ENCODE data around the gene AVEN.
A peak's percentile ranks its signal among the peaks of the same experiment; 100 is the strongest.

Gene AVEN

GRCh38 chr15:34047893-34048775, 9.1 kb upstream of the AVEN start:
- Histone ChIP-seq H3K4me3 (ENCODE audit: low read depth, low read length) (no peak overlapping the region), H3K36me3 (replicated peaks) (no peaks in the 10 kb centered on the region), H3K27me3 (replicated peaks) (no peaks in the 10 kb centered on the region), H3K27ac (peak overlapping the region; percentile 96)
- TF ChIP-seq CTCF (IDR thresholded peaks at IDR 0.05; ENCODE audit: low read depth, low read length, missing control alignments) = no peak
- DNase-seq = peak; percentile 63
- in situ Hi-C loops (cut with HindIII; ENCODE audit: low pct_ligation_motif_present, low sequenced_read_pairs) = no loop called here

- DNase-seq = no peak
- in situ Hi-C loops (cut with HindIII; ENCODE audit: low pct_ligation_motif_present, low sequenced_read_pairs) = no loop called here
- Histone ChIP-seq H3K27ac (no peak overlapping the region), H3K4me3 (ENCODE audit: low read depth, low read length) (no peak overlapping the region), H3K36me3 (replicated peaks) (no peaks in the 10 kb centered on the region), H3K27me3 (replicated peaks) (no peaks in the 10 kb centered on the region)
- TF ChIP-seq CTCF (IDR thresholded peaks at IDR 0.05; ENCODE audit: low read depth, low read length, missing control alignments) = no peak
These were observed 7.6 kb upstream of the AVEN start for GRCh38 chr15:34046471-34047145.

GRCh38 chr15:34043813-34044212, 4.8 kb upstream of the AVEN start:
- in situ Hi-C loops (cut with HindIII; ENCODE audit: low pct_ligation_motif_present, low sequenced_read_pairs) = no loop called here
- no peak for TF ChIP-seq CTCF (IDR thresholded peaks at IDR 0.05; ENCODE audit: low read depth, low read length, missing control alignments)

GRCh38 chr15:34043391-34043790, 4.4 kb upstream of the AVEN start:
- DNase-seq = no peak
- TF ChIP-seq CTCF (IDR thresholded peaks at IDR 0.05; ENCODE audit: low read depth, low read length, missing control alignments) = no peak
- in situ Hi-C loops (cut with HindIII; ENCODE audit: low pct_ligation_motif_present, low sequenced_read_pairs) = no loop called here
- H3K4me3 ChIP-seq (ENCODE audit: low read depth, low read length) = no peak overlapping the region
- H3K27me3 ChIP-seq (replicated peaks) = no peaks in the 10 kb centered on the region
- H3K27ac ChIP-seq = no peak overlapping the region
- H3K36me3 ChIP-seq (replicated peaks) = no peaks in the 10 kb centered on the region

More at GRCh38 chr15:34043813-34044212, 4.8 kb upstream of the AVEN start:
- no peak overlapping the region for H3K27ac ChIP-seq
- no peak overlapping the region for H3K4me3 ChIP-seq (ENCODE audit: low read depth, low read length)
- H3K36me3 ChIP-seq (replicated peaks) = no peaks in the 10 kb centered on the region
- no peak for DNase-seq
- no peaks in the 10 kb centered on the region for H3K27me3 ChIP-seq (replicated peaks)

GRCh38 chr15:34039790-34040113, 748 bp upstream of the AVEN start:
- no peak for TF ChIP-seq CTCF (IDR thresholded peaks at IDR 0.05; ENCODE audit: low read depth, low read length, missing control alignments)
- Histone ChIP-seq H3K36me3 (replicated peaks) (no peaks in the 10 kb centered on the region), H3K4me3 (ENCODE audit: low read depth, low read length) (peak overlapping the region; percentile 88), H3K27me3 (replicated peaks) (no peaks in the 10 kb centered on the region), H3K27ac (no peak overlapping the region)
- in situ Hi-C loops (cut with HindIII; ENCODE audit: low pct_ligation_motif_present, low sequenced_read_pairs) = no loop called here
- DNase-seq = no peak
